HL-60/S4 treated with phorbol 12-myristate 13-acetate at 8.2 ng/mL for 4 days and 3 days (cell line): ENCODE data around the gene DMRTC2.

Experiments
- in situ Hi-C: fragments of 300-500 bp; cut with MboI; formaldehyde crosslinking; loops from 2 replicates; pipeline ENCODE4 v1.15.0; 2022; ENCODE audit warnings: low sequenced_read_pairs

Gene DMRTC2

GRCh38 chr19:41886761-41887710, 42.2 kb downstream of the DMRTC2 start:
- in situ Hi-C loops, result loop anchor here (10.0 kb wide), 1 partner anchor 58 kb away; no protein-coding TSS in a partner anchor

- in situ Hi-C loops, result loop anchor here (10.0 kb wide), 1 partner anchor 57 kb away; no protein-coding TSS in a partner anchor
Observed at GRCh38 chr19:41887711-41888382, 43.0 kb downstream of the DMRTC2 start.

DNA sequence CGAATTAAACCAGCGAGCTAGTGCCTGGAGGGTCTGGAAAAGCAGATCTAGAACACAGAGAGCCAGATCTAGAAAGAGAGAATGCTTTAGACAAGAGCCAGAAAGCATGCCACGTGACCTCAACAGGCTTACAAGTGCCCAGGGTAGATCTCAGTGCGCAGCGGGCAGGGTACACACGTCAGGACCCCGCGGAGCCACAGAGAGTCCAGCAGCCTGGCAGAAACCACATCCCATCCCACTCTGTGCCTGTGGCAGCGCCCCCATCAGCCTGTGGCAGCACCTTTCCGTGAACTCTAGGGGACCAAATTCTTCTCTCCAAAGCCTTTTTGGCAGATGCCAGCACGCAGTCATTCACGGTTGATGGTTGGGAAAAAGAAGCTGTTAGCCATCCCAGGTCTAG, 44.1 kb downstream of the DMRTC2 start:
- in situ Hi-C loops, result loop anchor here (10.0 kb wide), 1 partner anchor 56 kb away; no protein-coding TSS in a partner anchor

GRCh38 chr19:41889896-41890295, 45.1 kb downstream of the DMRTC2 start:
- in situ Hi-C loops, result loop anchor here (10.0 kb wide), 1 partner anchor 55 kb away; no protein-coding TSS in a partner anchor

GRCh38 chr19:41890936-41891335, 46.1 kb downstream of the DMRTC2 start:
- in situ Hi-C loops, result no loop called here

DNA sequence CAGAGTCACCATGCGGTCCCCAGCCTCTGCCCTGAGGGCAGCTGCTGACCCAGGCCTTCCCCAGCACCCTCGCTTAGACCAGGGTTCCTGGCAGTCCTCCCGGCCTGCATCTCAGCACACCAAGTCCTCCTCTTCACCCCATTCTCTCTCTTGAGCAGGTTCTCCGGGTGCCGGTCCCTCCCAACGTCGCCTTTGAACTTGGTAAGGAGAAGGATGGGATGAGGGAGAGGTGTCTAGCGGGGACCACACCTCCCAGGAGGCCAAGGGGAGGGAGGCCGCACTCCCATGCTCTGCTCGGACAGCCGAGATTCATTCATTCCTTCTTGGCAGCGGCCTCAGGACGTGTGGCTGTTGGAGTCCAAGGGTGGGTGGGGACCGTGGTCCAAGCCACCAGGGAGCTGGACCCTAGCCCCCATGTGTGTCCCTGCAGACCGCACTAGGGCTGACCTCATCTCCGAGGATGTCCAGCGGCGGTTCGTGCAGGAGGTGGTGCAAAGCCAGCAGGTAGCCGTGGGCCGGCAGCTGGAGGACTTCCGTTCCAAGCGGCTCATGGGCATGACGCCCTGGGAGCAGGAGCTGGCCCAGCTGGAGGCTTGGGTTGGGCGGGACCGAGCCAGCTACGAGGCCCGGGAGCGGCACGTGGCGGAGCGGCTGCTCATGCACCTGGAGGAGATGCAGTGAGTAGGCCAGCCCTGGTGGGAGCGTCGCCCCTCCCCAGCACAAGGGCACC, 47.5 kb downstream of the DMRTC2 start:
- in situ Hi-C loops, result no loop called here

DNA sequence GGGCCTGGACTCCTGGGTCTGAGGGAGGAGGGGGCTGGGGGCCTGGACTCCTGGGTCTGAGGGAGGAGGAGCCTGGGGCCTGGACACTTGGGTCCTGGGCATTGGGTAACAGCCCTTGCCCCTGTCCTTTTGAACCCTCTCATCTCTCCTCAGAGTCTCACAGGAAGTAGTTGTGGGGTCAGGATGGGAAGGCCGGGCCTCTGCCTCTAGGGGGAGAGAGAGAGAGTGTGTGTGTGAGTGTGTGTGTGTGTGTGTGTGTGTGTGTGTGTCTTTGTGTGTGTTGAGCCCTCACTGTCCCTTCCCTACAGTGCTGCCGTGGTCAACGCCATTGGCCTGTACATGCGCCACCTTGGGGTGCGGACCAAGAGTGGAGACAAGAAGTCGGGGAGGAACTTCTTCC, 49.1 kb downstream of the DMRTC2 start:
- in situ Hi-C loops, result no loop called here

DNA sequence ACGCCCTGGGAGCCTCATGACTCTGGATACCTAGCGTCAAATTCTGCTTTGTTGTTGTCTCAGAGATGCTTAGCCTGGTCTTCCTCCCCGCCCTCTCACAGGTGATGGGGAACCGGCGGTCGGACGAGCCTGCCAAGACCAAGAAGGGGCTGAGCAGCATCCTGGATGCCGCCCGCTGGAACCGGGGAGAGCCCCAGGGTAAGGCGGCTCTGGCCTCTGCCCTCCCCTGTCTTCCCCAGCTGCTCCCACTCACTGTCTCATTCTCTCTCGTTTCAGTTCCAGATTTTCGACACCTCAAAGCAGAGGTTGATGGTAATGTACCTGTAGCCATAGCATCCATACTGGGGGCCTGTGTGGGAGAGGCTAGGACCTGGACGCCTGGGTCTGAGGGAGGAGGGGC, 49.5 kb downstream of the DMRTC2 start:
- in situ Hi-C loops, result no loop called here

DNA sequence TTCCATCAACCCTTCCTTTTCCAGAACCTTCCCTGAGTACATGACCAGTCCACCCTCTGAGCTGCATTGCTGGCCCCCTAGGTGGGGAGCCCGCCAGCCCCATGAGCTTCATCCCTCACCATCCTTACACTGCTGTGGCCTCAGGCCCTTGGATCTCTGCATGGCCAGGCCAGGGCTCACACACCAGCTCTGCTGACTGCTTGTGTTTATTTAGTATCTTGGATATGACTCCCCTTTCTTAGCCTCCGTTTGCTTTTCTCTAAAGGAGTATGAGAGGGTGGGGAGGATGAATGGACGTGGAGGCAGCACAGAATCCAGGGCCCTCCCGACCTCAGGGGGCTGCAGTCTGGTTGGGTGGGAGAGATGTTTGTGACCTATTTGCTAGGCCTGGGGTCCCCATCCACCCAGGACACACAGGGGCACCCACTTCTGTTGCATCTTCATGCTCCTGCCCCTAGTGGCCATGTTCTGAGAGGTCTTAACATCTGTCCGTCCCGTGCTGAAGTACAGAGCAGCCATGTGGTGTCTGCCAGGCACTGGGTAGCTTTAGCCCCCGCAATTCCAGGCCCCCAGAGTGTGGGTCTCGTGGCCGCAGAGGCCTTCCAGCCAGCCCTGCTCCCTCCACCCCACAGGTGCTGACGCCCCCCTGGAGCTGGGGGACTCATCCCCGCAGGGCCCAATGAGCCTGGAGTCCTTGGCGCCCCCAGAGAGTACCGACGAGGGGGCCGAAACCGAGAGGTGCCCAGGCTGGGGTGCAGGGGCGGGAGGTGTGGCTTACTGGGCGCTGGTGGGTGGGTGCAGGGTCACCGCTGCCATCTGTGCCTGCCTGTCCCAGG, 51.1 kb downstream of the DMRTC2 start:
- in situ Hi-C loops, result no loop called here

- in situ Hi-C loops, result no loop called here
Observed at GRCh38 chr19:41896581-41896942, 51.7 kb downstream of the DMRTC2 start.

GRCh38 chr19:41897181-41897580, 52.3 kb downstream of the DMRTC2 start:
- in situ Hi-C loops, result no loop called here

DNA sequence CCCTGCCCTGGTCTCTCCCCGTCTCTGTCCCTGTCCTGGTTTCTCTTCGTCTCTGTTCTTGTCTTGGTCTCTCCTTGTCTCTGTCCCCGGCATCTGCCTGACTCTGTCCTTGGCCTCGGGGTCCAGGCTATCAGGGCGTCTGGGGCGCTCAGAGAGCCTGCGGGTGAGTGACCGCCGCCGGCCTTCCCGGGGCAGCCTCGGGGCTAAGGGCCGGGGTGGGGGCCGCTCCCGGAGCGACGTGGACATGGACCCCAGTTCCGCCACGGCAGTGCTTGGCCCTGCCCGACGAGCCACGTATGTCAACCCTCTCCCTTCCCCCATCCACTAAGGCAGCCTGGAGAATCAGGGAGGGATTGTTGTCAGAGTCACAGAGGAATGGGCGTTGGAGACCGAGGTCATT, 53.0 kb downstream of the DMRTC2 start:
- in situ Hi-C loops, result no loop called here

- in situ Hi-C loops, result no loop called here
Observed at GRCh38 chr19:41898235-41898634, 53.4 kb downstream of the DMRTC2 start.
